Measurements from ENCODE around the gene SIGLEC9.
A peak's percentile ranks its signal among the peaks of the same experiment; 100 is the strongest.
"Not testable (repeated sequence)": the region's sequence is repeated elsewhere in the genome, so short reads cannot be mapped to it uniquely, and the experiment has no call there.

The SIGLEC9 gene

DNA sequence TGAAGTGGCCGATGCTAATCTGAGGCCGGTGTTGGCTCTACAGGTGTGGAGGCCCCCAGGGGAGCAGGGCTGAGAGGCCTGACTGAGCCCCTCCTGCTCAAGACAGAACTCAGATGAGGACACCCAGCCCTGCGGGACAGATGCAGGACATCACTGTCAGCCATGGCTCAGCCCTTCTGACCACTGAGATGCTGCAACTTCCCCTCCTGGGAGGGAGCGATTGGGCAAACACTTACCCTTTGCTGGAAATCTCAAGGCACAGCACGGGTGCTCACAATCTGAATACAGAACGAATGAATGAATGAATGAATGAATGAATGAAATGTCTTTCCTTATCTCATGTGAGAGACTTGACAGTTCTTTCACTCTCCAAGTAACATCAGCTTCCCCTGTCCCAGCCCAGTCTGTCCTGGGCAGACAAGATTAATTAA lies 13.9 kb downstream of the SIGLEC9 start:
- no peak for DNase-seq
- peaks cover 50% of the 10 kb centered on the region for H3K27me3 Mint-ChIP-seq
- H3K27ac Mint-ChIP-seq: no peak overlapping the region

DNA sequence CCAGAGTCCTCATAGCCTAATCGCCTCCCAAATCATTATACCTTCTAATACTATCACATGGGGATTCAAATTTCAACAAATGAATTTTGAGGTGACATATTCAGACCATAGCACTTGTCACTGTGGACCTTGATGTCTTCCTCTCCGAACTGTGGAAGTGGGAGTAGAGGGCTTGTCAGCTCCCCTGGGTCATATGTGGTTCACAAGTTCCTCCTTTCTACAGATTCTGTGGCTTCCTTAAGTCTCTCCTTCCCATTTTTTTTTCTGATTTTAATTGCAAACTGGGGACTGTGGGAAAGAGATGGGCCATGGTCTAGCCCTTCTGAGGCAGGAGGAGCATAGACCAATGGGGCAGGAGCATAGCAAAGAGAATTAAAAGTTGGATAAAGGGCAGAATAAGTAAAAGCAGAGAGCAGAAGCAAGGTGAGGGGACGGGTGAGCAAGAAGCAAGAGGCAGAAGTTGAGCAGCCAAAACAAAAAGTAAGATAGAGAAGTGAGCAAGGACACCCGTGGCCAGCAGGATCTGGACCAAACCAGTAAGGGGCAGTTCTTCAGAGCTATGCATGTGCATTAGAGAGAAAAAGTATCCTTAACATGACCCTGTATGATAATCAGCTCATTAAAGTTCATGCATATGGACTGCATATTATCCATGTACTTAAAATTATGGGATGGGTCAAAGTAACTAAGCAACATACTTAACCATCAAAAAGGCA lies 14.8 kb downstream of the SIGLEC9 start:
- peaks cover 15% of the 10 kb centered on the region for H3K4me1 Mint-ChIP-seq
- H3K36me3 Mint-ChIP-seq: no peaks in the 10 kb centered on the region
- no peak overlapping the region for H3K4me3 Mint-ChIP-seq
- CTCF ChIA-PET: no interaction called here
- H3K27ac Mint-ChIP-seq: no peak overlapping the region
- DNase-seq: no peak
- H3K9me3 Mint-ChIP-seq: peaks cover 8% of the 10 kb centered on the region
- peaks cover 50% of the 10 kb centered on the region for H3K27me3 Mint-ChIP-seq

More for the DNA sequence above, 13.9 kb downstream of the SIGLEC9 start:
- CTCF ChIA-PET: interaction anchor here (1.0 kb wide), 1 partner anchor 29 kb away, joined by 3 read pairs; no protein-coding TSS in a partner anchor
- peaks cover 8% of the 10 kb centered on the region for H3K9me3 Mint-ChIP-seq
- no peaks in the 10 kb centered on the region for H3K36me3 Mint-ChIP-seq
- no peak overlapping the region for H3K4me3 Mint-ChIP-seq
- H3K4me1 Mint-ChIP-seq: peaks cover 15% of the 10 kb centered on the region

- Mint-ChIP-seq H3K36me3 (no peaks in the 10 kb centered on the region), H3K9me3 (no peaks in the 10 kb centered on the region), H3K27me3 (peaks cover 50% of the 10 kb centered on the region), H3K4me3 (no peak overlapping the region), H3K27ac (no peak overlapping the region), H3K4me1 (peaks cover 15% of the 10 kb centered on the region)
- no peak for DNase-seq
- CTCF ChIA-PET: no interaction called here
These were observed 15.7 kb downstream of the SIGLEC9 start for GRCh38 chr19:51140441-51140840.

GRCh38 chr19:51141181-51141580 lies 16.5 kb downstream of the SIGLEC9 start:
- no peak for DNase-seq
- H3K4me1 Mint-ChIP-seq: peaks cover 15% of the 10 kb centered on the region
- CTCF ChIA-PET: no interaction called here
- H3K9me3 Mint-ChIP-seq: no peaks in the 10 kb centered on the region
- H3K4me3 Mint-ChIP-seq: no peak overlapping the region
- no peaks in the 10 kb centered on the region for H3K36me3 Mint-ChIP-seq
- no peak overlapping the region for H3K27ac Mint-ChIP-seq
- peaks cover 50% of the 10 kb centered on the region for H3K27me3 Mint-ChIP-seq

DNA sequence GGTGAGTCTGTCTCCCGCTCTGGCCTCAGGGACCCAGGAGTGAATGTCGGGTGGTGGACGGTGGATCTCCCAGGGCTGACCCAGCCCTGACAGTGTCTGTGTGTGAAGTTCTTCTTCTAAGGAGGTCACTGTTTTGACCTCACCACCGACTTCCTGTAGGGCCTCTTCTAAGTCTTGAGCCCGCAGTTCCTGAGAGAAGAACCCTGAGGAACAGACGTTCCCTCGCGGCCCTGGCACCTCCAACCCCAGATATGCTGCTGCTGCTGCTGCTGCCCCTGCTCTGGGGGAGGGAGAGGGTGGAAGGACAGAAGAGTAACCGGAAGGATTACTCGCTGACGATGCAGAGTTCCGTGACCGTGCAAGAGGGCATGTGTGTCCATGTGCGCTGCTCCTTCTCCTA lies 17.4 kb downstream of the SIGLEC9 start, which contains the start of gene SIGLEC7:
Gene SIGLEC7, plus strand, starts transcription at position 183 of the 400 bp plus-strand sequence. Its CDS starts 69 bp downstream, at position 252.
- CTCF ChIA-PET: no interaction called here
- Mint-ChIP-seq H3K27ac (peak within 1 kb of the TSS; percentile 29), H3K4me1 (peaks cover 9% of the 10 kb centered on the region), H3K36me3 (no peaks in the 10 kb centered on the region), H3K4me3 (no peak within 1 kb of the TSS), H3K9me3 (no peaks in the 10 kb centered on the region), H3K27me3 (peaks cover 44% of the 10 kb centered on the region)
- no peak for DNase-seq

GRCh38 chr19:51142809-51143475 lies 18.2 kb downstream of the SIGLEC9 start:
- H3K27me3 Mint-ChIP-seq: peaks cover 42% of the 10 kb centered on the region
- H3K4me3 Mint-ChIP-seq, H3K36me3 Mint-ChIP-seq, H3K4me1 Mint-ChIP-seq, H3K27ac Mint-ChIP-seq, H3K9me3 Mint-ChIP-seq, DNase-seq: not testable (repeated sequence)
- CTCF ChIA-PET: interaction anchor here (1.1 kb wide), 1 partner anchor 13 kb away, joined by 4 read pairs; no protein-coding TSS in a partner anchor

DNA sequence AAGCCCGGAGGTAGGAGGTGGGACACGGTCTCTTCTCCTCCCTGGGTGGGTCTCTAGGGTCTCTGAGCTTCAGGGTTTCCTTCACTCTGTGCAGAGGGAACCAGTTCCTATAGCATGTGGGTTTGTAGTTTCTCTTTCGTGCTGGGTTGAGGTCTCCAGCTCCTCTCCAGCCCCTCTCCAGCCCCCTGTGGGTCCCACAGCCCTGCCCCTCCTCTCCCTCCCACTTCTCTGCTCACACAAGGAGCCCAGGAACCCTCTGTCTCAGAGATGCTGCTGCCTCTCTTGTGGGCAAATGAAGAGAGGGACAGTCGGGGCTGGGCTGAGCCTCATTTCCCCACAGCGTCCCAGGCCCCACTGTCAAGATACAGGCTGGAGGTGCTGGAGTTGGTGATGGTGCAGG lies 18.8 kb downstream of the SIGLEC9 start:
- Mint-ChIP-seq H3K27me3 (peaks cover 39% of the 10 kb centered on the region), H3K36me3 (no peaks in the 10 kb centered on the region), H3K4me1 (no peaks in the 10 kb centered on the region), H3K27ac (no peak overlapping the region), H3K4me3 (no peak overlapping the region), H3K9me3 (no peaks in the 10 kb centered on the region)
- CTCF ChIA-PET: interaction anchor here (1.1 kb wide), 1 partner anchor 13 kb away, joined by 4 read pairs; no protein-coding TSS in a partner anchor
- no peak for DNase-seq

- peaks cover 38% of the 10 kb centered on the region for H3K27me3 Mint-ChIP-seq
- no peaks in the 10 kb centered on the region for H3K36me3 Mint-ChIP-seq
- H3K4me1 Mint-ChIP-seq: no peaks in the 10 kb centered on the region
- no peak overlapping the region for H3K27ac Mint-ChIP-seq
- H3K4me3 Mint-ChIP-seq: no peak overlapping the region
- no peak for DNase-seq
- CTCF ChIA-PET: no interaction called here
- no peaks in the 10 kb centered on the region for H3K9me3 Mint-ChIP-seq
These were observed 19.9 kb downstream of the SIGLEC9 start for GRCh38 chr19:51144482-51145045.

GRCh38 chr19:51145916-51146493 lies 21.3 kb downstream of the SIGLEC9 start:
- H3K9me3 Mint-ChIP-seq: no peaks in the 10 kb centered on the region
- no peaks in the 10 kb centered on the region for H3K4me1 Mint-ChIP-seq
- no peak for DNase-seq
- H3K4me3 Mint-ChIP-seq: no peak overlapping the region
- no peaks in the 10 kb centered on the region for H3K36me3 Mint-ChIP-seq
- peaks cover 34% of the 10 kb centered on the region for H3K27me3 Mint-ChIP-seq
- CTCF ChIA-PET: interaction anchor here (1.3 to 1.5 kb wide), 2 partner anchors 11 to 24 kb away, joined by 3 to 5 read pairs; no protein-coding TSS in a partner anchor
- no peak overlapping the region for H3K27ac Mint-ChIP-seq

DNA sequence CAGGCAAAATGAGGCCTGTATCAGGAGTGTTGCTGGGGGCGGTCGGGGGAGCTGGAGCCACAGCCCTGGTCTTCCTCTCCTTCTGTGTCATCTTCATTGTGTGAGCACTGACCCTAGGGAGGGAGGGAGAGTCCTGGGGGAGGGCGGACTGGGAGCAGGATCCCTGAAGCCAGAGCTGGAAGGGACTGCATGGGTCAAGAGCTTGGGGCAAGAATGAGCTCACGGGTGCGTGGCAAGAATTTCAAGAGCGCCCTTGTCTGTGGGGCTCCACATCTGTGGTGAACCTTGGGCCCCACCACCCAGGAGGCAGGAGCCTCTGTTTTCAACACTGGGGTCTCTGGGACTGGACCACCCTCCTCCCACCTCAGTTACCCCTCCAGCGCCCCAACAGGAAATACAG lies 22.0 kb downstream of the SIGLEC9 start:
- no peak for DNase-seq
- Mint-ChIP-seq H3K4me1 (no peaks in the 10 kb centered on the region), H3K36me3 (no peaks in the 10 kb centered on the region), H3K9me3 (no peaks in the 10 kb centered on the region), H3K27ac (no peak overlapping the region), H3K4me3 (no peak overlapping the region), H3K27me3 (peaks cover 34% of the 10 kb centered on the region)
- CTCF ChIA-PET: interaction anchor here (1.1 to 1.5 kb wide), 4 partner anchors 9 to 23 kb away, joined by 3 to 5 read pairs (median 4); no protein-coding TSS in a partner anchor

GRCh38 chr19:51147663-51148062 lies 23.0 kb downstream of the SIGLEC9 start:
- Mint-ChIP-seq H3K27ac (peak overlapping the region; percentile 24), H3K4me1 (no peaks in the 10 kb centered on the region), H3K36me3 (no peaks in the 10 kb centered on the region), H3K9me3 (peaks cover 2% of the 10 kb centered on the region), H3K27me3 (peaks cover 36% of the 10 kb centered on the region), H3K4me3 (no peak overlapping the region)
- CTCF ChIA-PET: interaction anchor here (1.1 to 1.3 kb wide), 3 partner anchors 8 to 13 kb away, joined by 3 to 5 read pairs (median 4); no protein-coding TSS in a partner anchor
- no peak for DNase-seq

GRCh38 chr19:51148580-51148979 lies 23.9 kb downstream of the SIGLEC9 start:
- no peak for DNase-seq
- Mint-ChIP-seq H3K9me3 (peaks cover 2% of the 10 kb centered on the region), H3K36me3 (no peaks in the 10 kb centered on the region), H3K27me3 (peaks cover 44% of the 10 kb centered on the region), H3K4me1 (no peaks in the 10 kb centered on the region), H3K4me3 (no peak overlapping the region), H3K27ac (no peak overlapping the region)
- CTCF ChIA-PET: no interaction called here

DNA sequence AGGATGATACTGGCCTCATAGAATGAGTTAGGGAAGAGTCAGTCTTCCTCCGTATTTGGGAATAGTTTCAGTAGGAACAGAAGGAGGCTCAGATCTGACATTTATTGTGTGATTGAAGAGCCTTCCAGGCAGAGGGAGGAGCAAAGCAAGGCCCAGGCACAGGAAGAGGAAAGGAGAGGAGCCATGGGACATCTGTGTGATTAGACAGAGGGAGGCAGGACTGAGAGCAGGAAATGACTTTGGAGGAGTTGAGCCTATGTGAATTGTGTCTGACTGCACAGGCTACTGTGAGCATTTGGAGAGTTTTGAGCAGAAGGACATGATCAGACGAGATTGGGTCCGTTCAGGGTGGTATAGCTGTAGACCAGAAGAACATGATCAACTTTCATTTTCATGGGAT lies 25.9 kb downstream of the SIGLEC9 start:
- no peak overlapping the region for H3K27ac Mint-ChIP-seq
- H3K4me1 Mint-ChIP-seq: no peaks in the 10 kb centered on the region
- H3K4me3 Mint-ChIP-seq: no peak overlapping the region
- CTCF ChIA-PET: no interaction called here
- H3K27me3 Mint-ChIP-seq: peaks cover 51% of the 10 kb centered on the region
- H3K9me3 Mint-ChIP-seq: peaks cover 2% of the 10 kb centered on the region
- DNase-seq: no peak
- no peaks in the 10 kb centered on the region for H3K36me3 Mint-ChIP-seq

- DNase-seq: no peak
- CTCF ChIA-PET: interaction anchor here (0.5 to 9.8 kb wide), 10 partner anchors 9 to 242 kb away, joined by 3 to 125 read pairs (median 4); no protein-coding TSS in a partner anchor
- Mint-ChIP-seq H3K4me3 (no peak overlapping the region), H3K27me3 (peaks cover 49% of the 10 kb centered on the region), H3K27ac (no peak overlapping the region), H3K36me3 (no peaks in the 10 kb centered on the region), H3K9me3 (peaks cover 2% of the 10 kb centered on the region), H3K4me1 (peaks cover 8% of the 10 kb centered on the region)
These were observed 32.0 kb downstream of the SIGLEC9 start for GRCh38 chr19:51156710-51157109.

Data from activated naive CD4-positive, alpha-beta T cell treated with anti-CD3 and anti-CD28 coated beads, Interleukin-2, amount 10 ng/mL, durations not matched to agents 7 days and 5 days (primary cell).